HEK293 (cell line): ENCODE data around the gene NTRK3.

Source experiments
- CTCF ChIA-PET: fragments of 350-600 bp; formaldehyde crosslinking; extraction: SDS; loops from one replicate; lab custom pipeline; 2021; ENCODE audit warnings: antibody characterized with exemption; lab: Yijun Ruan, JAX
- POLR2A ChIA-PET: fragments of 300-600 bp; formaldehyde crosslinking; extraction: SDS; loops from one replicate; lab custom pipeline; 2020; ENCODE audit warnings: antibody characterized with exemption, inconsistent platforms; lab: Yijun Ruan, JAX
- H3K27ac ChIP-seq: fragments of 200-500 bp; sonication (Bioruptor generic); 2 replicates; pipeline ENCODE4 v1.5.1; 2014; ENCODE audit warnings: low read depth, low read length, control low read depth, inconsistent platforms; ENCODE audit errors: extremely low read depth
- H3K36me3 ChIP-seq, 2 experiments: fragments of 200-500 bp in 1 of 2; sonication (Bioruptor generic) in 1 of 2; 1 replicate in 1 of 2; 2 replicates in 1 of 2; pipeline ENCODE4 v1.5.1; 2014 to 2017; ENCODE audit warnings: inconsistent platforms in 2 of 2, low read length in 2 of 2; ENCODE audit not compliant: control insufficient read depth in 2 of 2, insufficient read depth in 1 of 2
- H3K4me1 ChIP-seq: fragments of 200-500 bp; sonication (Bioruptor generic); 2 replicates; pipeline ENCODE4 v1.5.1; 2014; ENCODE audit warnings: mild to moderate bottlenecking, low read length, inconsistent platforms; ENCODE audit not compliant: control insufficient read depth, insufficient read depth
- H3K4me3 ChIP-seq: 2 replicates; pipeline ENCODE4 v1.5.1; 2011; ENCODE audit warnings: low read depth, mild to moderate bottlenecking, control low read depth, low read length, moderate library complexity
- H3K9me3 ChIP-seq: fragments of 200-500 bp; sonication (Bioruptor generic); 2 replicates; pipeline ENCODE4 v1.5.1; 2014; ENCODE audit warnings: low read depth, low read length, inconsistent platforms; ENCODE audit not compliant: control insufficient read depth, insufficient read depth
- HOXC10 ChIP-seq: sonication (generic); formaldehyde crosslinking; IDR thresholded peaks from 2 replicates; pipeline ENCODE4 v1.8.1; 2023; ENCODE audit warnings: mild to moderate bottlenecking, missing genetic modification reagents
- KLF10 ChIP-seq: fragments of 450-650 bp; IDR thresholded peaks from 2 replicates; pipeline ENCODE4 v1.5.1; 2018; ENCODE audit warnings: missing biosample characterization, mild to moderate bottlenecking, missing genetic modification characterization
- MEIS1 ChIP-seq: sonication (generic); formaldehyde crosslinking; IDR thresholded peaks from 2 replicates; pipeline ENCODE4 v1.8.1; 2022; ENCODE audit warnings: missing genetic modification reagents, mild to moderate bottlenecking, borderline replicate concordance
- ZBTB21 ChIP-seq: fragments of 450-650 bp; formaldehyde crosslinking; IDR thresholded peaks from 2 replicates; pipeline ENCODE4 v1.5.1; 2017; ENCODE audit warnings: missing biosample characterization, missing genetic modification characterization
- ZBTB48 ChIP-seq: fragments of 450-650 bp; formaldehyde crosslinking; IDR thresholded peaks from 2 replicates; pipeline ENCODE4 v1.5.1; 2016; ENCODE audit warnings: missing biosample characterization, missing genetic modification characterization
- ZBTB8A ChIP-seq: fragments of 450-650 bp; formaldehyde crosslinking; IDR thresholded peaks from 2 replicates; pipeline ENCODE4 v1.5.1; 2016; ENCODE audit warnings: missing biosample characterization, missing genetic modification characterization
- ZFHX2 ChIP-seq: fragments of 450-650 bp; formaldehyde crosslinking; conservative IDR thresholded peaks from 2 replicates; pipeline ENCODE4 v1.5.1; 2016; ENCODE audit warnings: missing biosample characterization, missing genetic modification characterization
- ZNF157 ChIP-seq: fragments of 450-650 bp; formaldehyde crosslinking; IDR thresholded peaks from 2 replicates; pipeline ENCODE4 v1.5.1; 2016; ENCODE audit warnings: missing biosample characterization, missing genetic modification characterization
- ZNF175 ChIP-seq: fragments of 450-650 bp; formaldehyde crosslinking; IDR thresholded peaks from 2 replicates; pipeline ENCODE4 v1.5.1; 2016; ENCODE audit warnings: missing biosample characterization, missing genetic modification characterization
- ZNF248 ChIP-seq: fragments of 450-650 bp; formaldehyde crosslinking; IDR thresholded peaks from 2 replicates; pipeline ENCODE4 v1.5.1; 2017; ENCODE audit warnings: missing biosample characterization, missing genetic modification characterization
- ZNF37A ChIP-seq: fragments of 450-650 bp; IDR thresholded peaks from 2 replicates; pipeline ENCODE4 v1.5.1; 2018; ENCODE audit warnings: missing biosample characterization, missing genetic modification characterization
- ZNF423 ChIP-seq: fragments of 450-650 bp; formaldehyde crosslinking; IDR thresholded peaks from 2 replicates; pipeline ENCODE4 v1.5.1; 2016; ENCODE audit warnings: missing biosample characterization, missing genetic modification characterization
- ZNF48 ChIP-seq: fragments of 450-650 bp; formaldehyde crosslinking; IDR thresholded peaks from 2 replicates; pipeline ENCODE4 v1.5.1; 2016; ENCODE audit warnings: missing biosample characterization, missing genetic modification characterization
- ZNF548 ChIP-seq: fragments of 450-650 bp; formaldehyde crosslinking; IDR thresholded peaks from 2 replicates; pipeline ENCODE4 v1.5.1; 2016; ENCODE audit warnings: missing biosample characterization, missing genetic modification characterization
- ZNF660 ChIP-seq: fragments of 450-650 bp; IDR thresholded peaks from 2 replicates; pipeline ENCODE4 v1.5.1; 2018; ENCODE audit warnings: missing biosample characterization, mild to moderate bottlenecking, missing genetic modification characterization
- ZNF677 ChIP-seq: fragments of 450-650 bp; IDR thresholded peaks from 2 replicates; pipeline ENCODE4 v1.5.0; 2018; ENCODE audit warnings: missing biosample characterization, mild to moderate bottlenecking, missing genetic modification characterization, moderate library complexity
- ZNF701 ChIP-seq: fragments of 450-650 bp; formaldehyde crosslinking; IDR thresholded peaks from 2 replicates; pipeline ENCODE4 v1.5.1; 2016; ENCODE audit warnings: missing biosample characterization, missing genetic modification characterization
- ZNF707 ChIP-seq: fragments of 450-650 bp; formaldehyde crosslinking; IDR thresholded peaks from 2 replicates; pipeline ENCODE4 v1.5.1; 2016; ENCODE audit warnings: missing biosample characterization, missing genetic modification characterization
- ZNF830 ChIP-seq: fragments of 450-650 bp; IDR thresholded peaks from 2 replicates; pipeline ENCODE4 v1.5.0; 2018; ENCODE audit warnings: missing biosample characterization, missing genetic modification characterization, low read depth, mild to moderate bottlenecking, moderate library complexity
- TF ChIP-seq, protein P1 (sequence below): fragments of 450-650 bp; formaldehyde crosslinking; IDR thresholded peaks from 2 replicates; pipeline ENCODE4 v1.5.1; 2017; ENCODE audit warnings: missing biosample characterization, missing genetic modification characterization
- TF ChIP-seq, protein P2 (sequence below): fragments of 450-650 bp; formaldehyde crosslinking; IDR thresholded peaks from 2 replicates; pipeline ENCODE4 v1.5.1; 2016; ENCODE audit warnings: missing biosample characterization, missing genetic modification characterization
- TF ChIP-seq, protein P3 (sequence below): fragments of 450-650 bp; formaldehyde crosslinking; IDR thresholded peaks from 2 replicates; pipeline ENCODE4 v1.5.1; 2016; ENCODE audit warnings: missing biosample characterization, missing genetic modification characterization, low read depth

The NTRK3 gene

DNA sequence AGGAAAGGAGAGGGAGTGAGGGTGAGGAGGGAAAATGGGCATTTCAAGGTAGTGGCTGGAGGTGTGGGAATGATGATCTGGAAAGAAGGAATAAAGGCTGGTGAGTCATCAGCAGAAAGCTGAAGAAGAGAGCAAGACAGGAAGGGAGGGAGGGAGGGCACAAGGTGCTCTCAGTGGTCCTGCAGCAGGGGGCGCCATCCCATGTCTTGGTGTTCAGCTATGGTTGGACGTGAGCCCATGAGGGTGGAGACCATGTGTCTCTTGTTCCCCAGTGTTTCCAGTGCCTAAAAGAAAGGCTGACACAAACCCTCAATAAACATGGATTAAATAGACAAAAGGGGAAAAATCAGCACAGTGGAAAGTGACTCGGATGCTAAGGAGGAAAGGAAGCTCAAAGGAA, 228.5 kb downstream of the NTRK3 start:
- no peaks in the 10 kb centered on the region for H3K9me3 ChIP-seq
- H3K4me1 ChIP-seq: no peaks in the 10 kb centered on the region
- H3K4me3 ChIP-seq: no peak overlapping the region
- POLR2A ChIA-PET: no interaction called here
- H3K27ac ChIP-seq: no peak overlapping the region
- no peaks in the 10 kb centered on the region for H3K36me3 ChIP-seq
- TF ChIP-seq, protein P1, sequence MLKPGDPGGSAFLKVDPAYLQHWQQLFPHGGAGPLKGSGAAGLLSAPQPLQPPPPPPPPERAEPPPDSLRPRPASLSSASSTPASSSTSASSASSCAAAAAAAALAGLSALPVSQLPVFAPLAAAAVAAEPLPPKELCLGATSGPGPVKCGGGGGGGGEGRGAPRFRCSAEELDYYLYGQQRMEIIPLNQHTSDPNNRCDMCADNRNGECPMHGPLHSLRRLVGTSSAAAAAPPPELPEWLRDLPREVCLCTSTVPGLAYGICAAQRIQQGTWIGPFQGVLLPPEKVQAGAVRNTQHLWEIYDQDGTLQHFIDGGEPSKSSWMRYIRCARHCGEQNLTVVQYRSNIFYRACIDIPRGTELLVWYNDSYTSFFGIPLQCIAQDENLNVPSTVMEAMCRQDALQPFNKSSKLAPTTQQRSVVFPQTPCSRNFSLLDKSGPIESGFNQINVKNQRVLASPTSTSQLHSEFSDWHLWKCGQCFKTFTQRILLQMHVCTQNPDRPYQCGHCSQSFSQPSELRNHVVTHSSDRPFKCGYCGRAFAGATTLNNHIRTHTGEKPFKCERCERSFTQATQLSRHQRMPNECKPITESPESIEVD (tag by site-specific recombination): no peak
- TF ChIP-seq MEIS1 (CRISPR knock-in tag) (no peak), ZFHX2 (tag by site-specific recombination) (no peak), ZNF423 (no peak), ZBTB8A (tag by site-specific recombination) (no peak), ZBTB48 (no peak), ZNF660 (tag by site-specific recombination) (no peak), ZNF707 (no peak), ZNF48 (tag by site-specific recombination) (no peak), KLF10 (no peak), ZNF677 (tag by site-specific recombination) (no peak), ZNF37A (no peak), ZNF248 (tag by site-specific recombination) (no peak)
- TF ChIP-seq, protein P2, sequence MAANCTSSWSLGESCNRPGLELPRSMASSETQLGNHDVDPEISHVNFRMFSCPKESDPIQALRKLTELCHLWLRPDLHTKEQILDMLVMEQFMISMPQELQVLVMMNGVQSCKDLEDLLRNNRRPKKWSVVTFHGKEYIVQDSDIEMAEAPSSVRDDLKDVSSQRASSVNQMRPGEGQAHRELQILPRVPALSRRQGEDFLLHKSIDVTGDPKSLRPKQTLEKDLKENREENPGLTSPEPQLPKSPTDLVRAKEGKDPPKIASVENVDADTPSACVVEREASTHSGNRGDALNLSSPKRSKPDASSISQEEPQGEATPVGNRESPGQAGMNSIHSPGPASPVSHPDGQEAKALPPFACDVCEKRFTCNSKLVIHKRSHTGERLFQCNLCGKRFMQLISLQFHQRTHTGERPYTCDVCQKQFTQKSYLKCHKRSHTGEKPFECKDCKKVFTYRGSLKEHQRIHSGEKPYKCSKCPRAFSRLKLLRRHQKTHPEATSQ: no peak
- CTCF ChIA-PET: interaction anchor here (0.7 to 1.8 kb wide), 5 partner anchors 45 to 1406 kb away, joined by 3 to 6 read pairs (median 3); no protein-coding TSS in a partner anchor

GRCh38 chr15:88023914-88024313, 232.6 kb downstream of the NTRK3 start:
- TF ChIP-seq ZNF548 (tag by site-specific recombination) (no peak), ZFHX2 (tag by site-specific recombination) (no peak), ZNF157 (tag by site-specific recombination) (no peak)
- POLR2A ChIA-PET: no interaction called here
- H3K4me3 ChIP-seq: no peak overlapping the region
- no peak overlapping the region for H3K27ac ChIP-seq
- H3K4me1 ChIP-seq: no peaks in the 10 kb centered on the region
- CTCF ChIA-PET: interaction anchor here (0.7 to 1.3 kb wide), 2 partner anchors 221 to 222 kb away, joined by 3 read pairs; no protein-coding TSS in a partner anchor
- H3K9me3 ChIP-seq: no peaks in the 10 kb centered on the region
- no peaks in the 10 kb centered on the region for H3K36me3 ChIP-seq

- H3K4me3 ChIP-seq: no peak overlapping the region
- CTCF ChIA-PET: no interaction called here
- no peaks in the 10 kb centered on the region for H3K4me1 ChIP-seq
- no peaks in the 10 kb centered on the region for H3K36me3 ChIP-seq
- no peaks in the 10 kb centered on the region for H3K9me3 ChIP-seq
- H3K27ac ChIP-seq: no peak overlapping the region
- TF ChIP-seq ZNF830 (tag by site-specific recombination) (no peak), ZBTB21 (0 out of 2 replicates have a peak, but pooled peaks have one; percentile 49)
- TF ChIP-seq, all 188 proteins: peak for 1
- POLR2A ChIA-PET: no interaction called here
Measured at GRCh38 chr15:88022716-88023115, 233.8 kb downstream of the NTRK3 start.

- ChIA-PET POLR2A (no interaction called here), CTCF (interaction anchor here (0.7 to 1.5 kb wide), 2 partner anchors 253 to 350 kb away, joined by 3 to 4 read pairs; no protein-coding TSS in a partner anchor)
- no peaks in the 10 kb centered on the region for H3K9me3 ChIP-seq
- no peaks in the 10 kb centered on the region for H3K4me1 ChIP-seq
- no peak overlapping the region for H3K27ac ChIP-seq
- TF ChIP-seq, protein P3, sequence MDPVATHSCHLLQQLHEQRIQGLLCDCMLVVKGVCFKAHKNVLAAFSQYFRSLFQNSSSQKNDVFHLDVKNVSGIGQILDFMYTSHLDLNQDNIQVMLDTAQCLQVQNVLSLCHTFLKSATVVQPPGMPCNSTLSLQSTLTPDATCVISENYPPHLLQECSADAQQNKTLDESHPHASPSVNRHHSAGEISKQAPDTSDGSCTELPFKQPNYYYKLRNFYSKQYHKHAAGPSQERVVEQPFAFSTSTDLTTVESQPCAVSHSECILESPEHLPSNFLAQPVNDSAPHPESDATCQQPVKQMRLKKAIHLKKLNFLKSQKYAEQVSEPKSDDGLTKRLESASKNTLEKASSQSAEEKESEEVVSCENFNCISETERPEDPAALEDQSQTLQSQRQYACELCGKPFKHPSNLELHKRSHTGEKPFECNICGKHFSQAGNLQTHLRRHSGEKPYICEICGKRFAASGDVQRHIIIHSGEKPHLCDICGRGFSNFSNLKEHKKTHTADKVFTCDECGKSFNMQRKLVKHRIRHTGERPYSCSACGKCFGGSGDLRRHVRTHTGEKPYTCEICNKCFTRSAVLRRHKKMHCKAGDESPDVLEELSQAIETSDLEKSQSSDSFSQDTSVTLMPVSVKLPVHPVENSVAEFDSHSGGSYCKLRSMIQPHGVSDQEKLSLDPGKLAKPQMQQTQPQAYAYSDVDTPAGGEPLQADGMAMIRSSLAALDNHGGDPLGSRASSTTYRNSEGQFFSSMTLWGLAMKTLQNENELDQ (tag by site-specific recombination): no peak
- TF ChIP-seq ZNF701 (tag by site-specific recombination) (no peak), HOXC10 (no peak), ZNF175 (no peak)
- TF ChIP-seq, all 188 proteins: peak for 0
- H3K36me3 ChIP-seq: no peaks in the 10 kb centered on the region
- H3K4me3 ChIP-seq: no peak overlapping the region
Measured at GRCh38 chr15:88021601-88022000, 234.9 kb downstream of the NTRK3 start.
